A549 treated with CORT108297 at 1 μM for 4 hours (cell line): ENCODE measurements around the gene MOB4. TPM values are rescaled to one million over a fixed set of nuclear protein-coding genes. Genes with fewer than 3 reads are reported as not detected.

Experiments used
- total RNA-seq: library from RNA; stranded (reverse); fragments of 200-300 nt; extraction: Qiagen RNA extraction; gene quantifications from 5 replicates; pipeline ENCODE4 v1.2.3, GENCODE V29; 2022

Gene MOB4
- total RNA-seq: 22.7 to 37.7 TPM (median 27.4 TPM) in 5 replicates

GRCh38 chr2:197515739-197516392 is at the start of gene MOB4:
Gene MOB4 (plus strand): TSS chr2:197516066. CDS start chr2:197516087, 21 bp downstream.

GRCh38 chr2:197499594-197500502 is 16.0 kb upstream of the MOB4 start, which contains the start of the genes HSPD1 and HSPE1:
Gene HSPD1 (minus strand): TSS chr2:197499840. CDS start chr2:197498848, 992 bp downstream.
Gene HSPE1 (plus strand): TSS chr2:197500379. CDS start chr2:197500437, 58 bp downstream.

Other genes with a start within 250 kb of the MOB4 start
- gene ANKRD44, start 205.3 kb upstream of the MOB4 start, total RNA-seq: 0.91 to 2.7 TPM (median 1.4 TPM) in 5 replicates
- 111 to 148 TPM (median 123 TPM) in 5 replicates for gene SF3B1, start 81.0 kb upstream of the MOB4 start, total RNA-seq
- gene COQ10B, start 62.5 kb upstream of the MOB4 start, total RNA-seq: 17.0 to 21.5 TPM (median 19.2 TPM) in 5 replicates
- gene HSPD1, start 16.2 kb upstream of the MOB4 start, total RNA-seq: 598 to 787 TPM (median 619 TPM) in 5 replicates
- gene HSPE1, start 15.7 kb upstream of the MOB4 start, total RNA-seq: 462 to 998 TPM (median 528 TPM) in 5 replicates
- 0.01 TPM in 1 of 5 replicates, not detected in the others for gene RFTN2, start 159.5 kb downstream of the MOB4 start, total RNA-seq
- 10.4 to 11.5 TPM (median 11.2 TPM) in 5 replicates for gene MARS2, start 189.3 kb downstream of the MOB4 start, total RNA-seq